Fibroblast of villous mesenchyme (primary cell): ENCODE results near the gene RNU2-63P. TPM values are rescaled to one million over a fixed set of nuclear protein-coding genes. Genes with fewer than 3 reads are reported as not detected.

ENCODE experiments used
- DNase-seq: peaks from one replicate; pipeline ENCODE4 v3.0.0-alpha.2; 2010; ENCODE audit warnings: low read depth
- H3K4me3 ChIP-seq: 2 replicates; pipeline ENCODE4 v1.5.1; 2011; ENCODE audit warnings: low read depth, mild to moderate bottlenecking, low read length
- total RNA-seq: library from RNA; depleted of rRNA; stranded (reverse); fragments of >200 nt; gene quantifications from 2 replicates; pipeline ENCODE4 v1.2.3, GENCODE V29; 2012
- TF ChIP-seq, protein P1 (sequence below): IDR thresholded peaks from 2 replicates; pipeline ENCODE4 v1.5.1; 2012; ENCODE audit warnings: low read depth, mild to moderate bottlenecking, low read length; ENCODE audit not compliant: insufficient read depth

Gene RNU2-63P
- total RNA-seq: under 0.01 TPM in 1 of 2 replicates, not detected in the other

DNA sequence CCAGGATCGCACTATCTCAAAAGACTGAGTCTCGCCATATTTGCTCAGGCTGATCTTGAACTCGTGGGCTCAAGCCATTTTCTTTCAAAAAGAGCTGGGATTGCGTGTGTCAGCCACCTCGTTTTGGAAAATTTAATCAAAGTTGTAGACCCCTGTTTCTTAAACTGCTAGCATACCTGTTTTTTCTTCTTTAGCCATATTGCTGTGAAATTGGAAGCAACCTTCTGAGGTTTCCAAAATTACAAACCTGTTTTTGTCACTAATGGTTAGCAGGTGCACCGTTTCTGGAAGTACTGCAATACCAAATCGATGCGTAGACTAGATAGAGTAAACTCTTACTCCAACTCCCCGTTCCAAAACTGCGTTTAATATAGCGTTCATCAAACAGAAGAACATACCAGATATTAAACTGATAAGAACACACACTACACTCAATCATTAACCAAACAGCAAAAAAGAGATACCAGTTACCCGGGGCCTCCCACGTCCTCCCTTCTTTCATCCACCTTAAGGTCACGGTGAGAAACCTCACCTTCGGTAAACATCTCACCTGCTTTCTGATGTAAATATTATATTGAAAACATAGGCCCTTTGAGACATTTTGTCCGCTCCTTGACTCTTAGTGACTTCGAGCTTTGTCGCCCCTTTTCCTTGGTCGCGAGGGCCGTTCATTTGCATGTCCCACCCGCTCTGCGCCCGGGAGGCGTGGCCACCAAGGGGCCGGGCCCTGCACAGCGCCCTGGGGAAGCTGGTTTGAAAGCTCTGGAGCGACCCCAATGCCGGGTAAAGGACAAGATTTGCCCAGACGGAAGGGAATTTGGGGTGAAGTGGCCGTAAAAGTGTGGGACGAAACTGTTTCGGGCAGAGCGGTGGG, at the start of gene RNU2-63P:
TSS of gene RNU2-63P (minus strand) at position 462 of the 874 bp plus-strand sequence.
- peak; percentile 91 for DNase-seq
- TF ChIP-seq, protein P1, sequence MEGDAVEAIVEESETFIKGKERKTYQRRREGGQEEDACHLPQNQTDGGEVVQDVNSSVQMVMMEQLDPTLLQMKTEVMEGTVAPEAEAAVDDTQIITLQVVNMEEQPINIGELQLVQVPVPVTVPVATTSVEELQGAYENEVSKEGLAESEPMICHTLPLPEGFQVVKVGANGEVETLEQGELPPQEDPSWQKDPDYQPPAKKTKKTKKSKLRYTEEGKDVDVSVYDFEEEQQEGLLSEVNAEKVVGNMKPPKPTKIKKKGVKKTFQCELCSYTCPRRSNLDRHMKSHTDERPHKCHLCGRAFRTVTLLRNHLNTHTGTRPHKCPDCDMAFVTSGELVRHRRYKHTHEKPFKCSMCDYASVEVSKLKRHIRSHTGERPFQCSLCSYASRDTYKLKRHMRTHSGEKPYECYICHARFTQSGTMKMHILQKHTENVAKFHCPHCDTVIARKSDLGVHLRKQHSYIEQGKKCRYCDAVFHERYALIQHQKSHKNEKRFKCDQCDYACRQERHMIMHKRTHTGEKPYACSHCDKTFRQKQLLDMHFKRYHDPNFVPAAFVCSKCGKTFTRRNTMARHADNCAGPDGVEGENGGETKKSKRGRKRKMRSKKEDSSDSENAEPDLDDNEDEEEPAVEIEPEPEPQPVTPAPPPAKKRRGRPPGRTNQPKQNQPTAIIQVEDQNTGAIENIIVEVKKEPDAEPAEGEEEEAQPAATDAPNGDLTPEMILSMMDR: no peak
- H3K4me3 ChIP-seq: peak within 1 kb of the TSS; percentile 72

DNA sequence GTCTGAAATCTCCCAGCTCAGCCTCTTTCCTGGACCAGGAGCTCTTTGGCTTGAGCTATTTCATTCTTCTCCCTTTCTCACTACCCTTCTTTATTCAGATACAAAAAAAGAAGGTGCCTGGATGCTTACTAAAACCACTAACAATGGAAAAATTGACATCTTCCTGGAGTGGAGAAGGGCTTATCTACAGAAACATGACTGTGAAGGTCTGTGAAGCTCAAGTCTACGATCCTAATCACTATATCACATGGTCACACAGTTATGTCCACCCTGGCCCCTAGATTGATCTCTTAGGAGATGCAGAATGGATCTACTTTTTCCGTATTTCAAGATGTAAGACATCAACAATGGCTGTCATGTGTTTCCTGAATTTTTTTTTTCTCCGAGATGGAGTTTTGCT, 44.9 kb upstream of the RNU2-63P start:
- TF ChIP-seq, protein P1: no peak
- H3K4me3 ChIP-seq: no peak overlapping the region
- DNase-seq: no peak

DNA sequence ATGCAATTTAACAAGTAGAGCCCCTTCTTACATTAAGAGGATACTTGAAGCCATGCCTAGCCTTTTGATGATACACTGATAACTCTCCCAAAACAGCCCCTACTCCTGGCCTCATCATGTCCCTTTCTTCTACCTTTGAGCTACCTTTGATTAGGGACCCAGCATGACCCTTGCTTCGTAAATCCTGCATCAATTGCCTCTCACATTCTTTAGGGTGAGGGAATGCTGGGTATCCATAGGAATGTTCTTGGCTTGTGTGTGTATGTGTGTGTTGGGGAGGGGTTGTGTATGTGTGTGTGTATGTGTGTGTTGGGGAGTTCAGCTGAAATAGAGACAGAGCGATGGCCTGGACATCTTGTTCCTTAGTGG, 44.5 kb upstream of the RNU2-63P start:
- TF ChIP-seq, protein P1: no peak
- no peak for DNase-seq
- no peak overlapping the region for H3K4me3 ChIP-seq

DNA sequence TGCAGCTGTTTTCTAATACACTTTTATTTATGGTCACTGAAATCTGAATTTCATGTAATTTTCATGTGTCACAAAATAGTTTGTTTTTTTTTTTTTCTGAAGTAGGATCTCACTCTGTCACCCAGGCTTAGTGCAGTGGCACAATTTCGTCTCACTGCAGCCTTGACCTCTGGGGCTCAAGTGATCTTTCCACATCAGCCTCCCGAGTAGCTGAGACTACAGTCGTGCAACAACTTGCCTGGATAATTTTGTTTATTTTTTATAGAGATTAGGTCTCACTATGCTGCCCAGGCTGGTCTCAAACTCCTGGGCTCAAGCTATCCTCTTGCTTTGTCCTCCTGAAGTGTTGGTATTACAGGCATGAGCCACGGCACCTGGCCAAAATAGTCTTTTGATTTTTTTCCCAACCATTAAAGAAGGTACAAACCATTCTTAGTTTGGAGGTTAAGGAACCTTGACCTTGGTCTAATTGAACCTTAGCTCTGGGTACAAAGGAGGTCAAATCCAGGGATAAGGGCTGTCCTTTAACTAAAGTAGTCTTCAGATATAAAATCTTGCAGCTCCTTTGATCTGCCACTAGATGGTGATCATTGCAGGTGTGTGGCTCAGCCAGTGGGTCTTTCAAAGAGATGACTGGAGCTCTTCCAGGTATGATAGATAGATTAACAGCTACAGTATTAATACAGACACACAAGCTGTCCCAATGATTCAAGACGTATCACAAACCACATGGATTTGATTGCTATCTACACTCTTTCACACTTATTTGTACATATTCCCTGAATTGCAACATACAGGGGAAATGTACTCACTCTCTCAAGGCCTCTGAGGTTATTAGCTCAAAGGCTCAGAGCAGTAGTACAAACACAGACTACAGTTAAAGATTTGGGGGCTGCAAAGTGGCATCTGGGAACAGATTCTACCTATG, 43.9 kb upstream of the RNU2-63P start:
- TF ChIP-seq, protein P1: peak; percentile 87
- peak; percentile 29 for DNase-seq
- no peak overlapping the region for H3K4me3 ChIP-seq

DNA sequence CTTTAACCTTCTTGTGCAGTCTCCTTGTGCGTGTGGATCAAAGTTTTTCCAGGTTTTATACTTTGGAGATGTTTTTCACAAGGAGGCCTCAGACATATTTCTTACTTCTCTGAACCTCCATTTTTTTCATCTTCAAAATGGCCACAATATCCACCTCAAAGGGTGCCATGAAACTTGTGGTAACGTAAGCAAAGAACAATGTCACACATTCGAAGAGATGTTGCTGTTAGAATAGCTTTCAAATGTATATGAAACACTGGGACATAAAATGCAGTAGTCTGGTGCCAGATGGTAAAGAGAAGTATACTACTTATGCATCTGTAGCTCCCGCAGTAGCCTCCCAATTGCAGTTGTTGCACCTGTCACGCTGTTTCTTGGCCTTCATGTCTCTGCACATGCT, 41.8 kb upstream of the RNU2-63P start:
- TF ChIP-seq, protein P1: no peak
- H3K4me3 ChIP-seq: no peak overlapping the region
- no peak for DNase-seq

DNA sequence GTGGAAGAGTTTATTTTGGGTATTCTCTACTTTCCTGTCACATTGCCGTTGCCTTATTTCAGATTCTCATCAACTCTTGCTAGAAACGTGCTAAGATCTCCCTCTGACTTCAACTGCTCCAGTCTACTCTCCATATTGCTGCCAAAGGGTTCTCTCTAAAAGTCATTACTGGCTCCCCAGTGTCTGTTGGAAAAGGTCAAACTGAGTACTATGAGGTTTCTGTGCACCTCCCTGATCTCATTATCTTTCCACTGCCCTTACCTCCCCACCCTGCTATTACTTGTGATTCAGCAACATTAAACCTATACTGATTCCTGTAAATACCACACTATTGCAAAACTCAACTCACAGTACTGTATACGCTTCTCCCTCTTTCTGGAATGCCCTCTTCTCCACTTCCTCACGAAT, 41.1 kb upstream of the RNU2-63P start:
- TF ChIP-seq, protein P1: no peak
- DNase-seq: peak; percentile 17

More for the DNA sequence above, 41.1 kb upstream of the RNU2-63P start:
- H3K4me3 ChIP-seq: no peak overlapping the region
